Type B pancreatic cell (in vitro differentiated cells): ENCODE measurements around the gene ST7. TPM values are rescaled to one million over a fixed set of nuclear protein-coding genes. Genes with fewer than 3 reads are reported as not detected.

Source experiments
- DNase-seq: peaks from one replicate; pipeline ENCODE4 v3.0.0; 2021; ENCODE audit warnings: mixed read lengths; ENCODE audit not compliant: unreplicated experiment; ENCODE audit errors: extremely low spot score
- H3K27ac Mint-ChIP-seq: 2 replicates; pipeline ENCODE4 v1.8.0; 2021; ENCODE audit warnings: mild to moderate bottlenecking, mixed read lengths
- H3K27me3 Mint-ChIP-seq: 2 replicates; pipeline ENCODE4 v1.8.0; 2021; ENCODE audit warnings: mixed read lengths
- H3K36me3 Mint-ChIP-seq: 2 replicates; pipeline ENCODE4 v1.8.0; 2021; ENCODE audit warnings: mixed read lengths
- H3K4me1 Mint-ChIP-seq: one replicate; pipeline ENCODE4 v1.8.0; 2021; ENCODE audit warnings: mixed read lengths; ENCODE audit not compliant: unreplicated experiment
- H3K4me3 Mint-ChIP-seq: 2 replicates; pipeline ENCODE4 v1.8.0; 2021; ENCODE audit warnings: mild to moderate bottlenecking, mixed read lengths
- H3K9me3 Mint-ChIP-seq: 2 replicates; pipeline ENCODE4 v1.8.0; 2021; ENCODE audit warnings: mixed read lengths
- CTCF ChIP-seq: fragments of 200-600 bp; sonication (generic); conservative IDR thresholded peaks from 2 replicates; pipeline ENCODE4 v1.5.0; 2021; ENCODE audit warnings: antibody characterized with exemption, mild to moderate bottlenecking
- total RNA-seq: library from RNA; stranded (reverse); gene quantifications from 2 replicates; pipeline ENCODE4 v1.2.1, GENCODE V29; 2021; ENCODE audit warnings: low replicate concordance

The ST7 gene
- total RNA-seq, 1 donor from 2014 or later: 25.0 TPM

DNA sequence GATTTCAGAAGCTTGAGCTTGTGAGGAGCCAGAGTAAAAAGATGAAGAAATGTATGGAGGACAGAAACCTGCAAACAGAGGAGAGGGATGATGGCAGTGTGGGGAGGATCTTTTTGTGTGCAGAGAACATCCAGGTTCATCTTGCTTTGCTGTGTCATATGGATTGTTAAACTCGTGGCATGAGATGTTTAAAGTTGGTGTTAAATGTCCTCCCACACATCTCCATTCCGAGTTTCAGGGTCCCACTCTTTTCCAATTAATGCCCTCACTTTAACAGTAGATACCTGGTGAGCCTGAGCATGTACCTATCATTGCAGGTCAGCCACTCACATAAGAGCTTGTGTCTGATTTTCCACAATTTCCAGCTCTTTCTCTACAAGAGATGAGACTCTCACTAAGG, 147.7 kb downstream of the ST7 start:
- H3K27me3 Mint-ChIP-seq: no peaks in the 10 kb centered on the region
- H3K4me1 Mint-ChIP-seq: no peaks in the 10 kb centered on the region
- no peak overlapping the region for H3K4me3 Mint-ChIP-seq
- peaks cover 3% of the 10 kb centered on the region for H3K36me3 Mint-ChIP-seq
- H3K9me3 Mint-ChIP-seq: no peaks in the 10 kb centered on the region
- H3K27ac Mint-ChIP-seq: no peak overlapping the region
- no peak for TF ChIP-seq CTCF
- no peak for DNase-seq

DNA sequence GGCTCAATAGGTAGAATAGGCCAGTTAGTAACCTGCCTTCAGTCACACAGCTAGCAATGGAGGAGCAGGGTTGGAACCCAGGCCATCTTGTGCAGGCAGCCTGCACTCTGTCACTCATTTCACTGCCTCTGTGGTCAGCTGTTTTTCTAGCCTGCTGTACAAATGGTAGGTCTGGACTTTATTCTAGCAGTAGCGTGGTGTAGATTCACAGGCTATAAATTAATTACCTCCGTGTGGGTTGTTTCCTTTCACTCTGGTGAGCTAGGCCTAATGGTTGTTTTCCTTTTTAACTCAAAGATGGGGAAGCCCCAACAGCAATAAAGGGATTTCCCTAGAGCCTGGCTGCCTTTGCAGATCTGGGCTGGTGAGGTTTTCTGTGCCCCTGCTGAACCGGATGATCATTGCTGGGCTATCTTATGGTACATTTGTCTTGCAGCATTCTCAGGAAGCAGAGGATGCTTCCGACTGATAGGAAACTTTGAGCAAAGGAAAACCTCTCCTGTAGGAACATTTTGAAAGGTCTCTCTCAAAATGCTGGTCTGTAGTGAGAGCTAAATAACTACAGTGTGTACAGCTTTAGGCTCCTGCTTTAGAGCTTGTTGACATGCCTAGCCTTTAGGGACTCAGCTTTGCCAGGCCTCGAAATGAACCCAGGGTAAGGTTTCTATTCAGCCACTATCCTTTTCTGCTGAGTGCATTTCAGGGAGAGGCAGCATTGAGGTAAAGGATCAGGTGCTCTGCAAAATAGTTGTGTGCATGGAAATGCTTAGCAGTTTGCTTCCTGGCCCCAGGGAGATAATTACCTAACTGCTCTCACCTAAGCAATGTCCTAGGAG, 157.4 kb downstream of the ST7 start:
- no peak for TF ChIP-seq CTCF
- no peak for DNase-seq
- peaks cover 6% of the 10 kb centered on the region for H3K9me3 Mint-ChIP-seq
- peaks cover 20% of the 10 kb centered on the region for H3K4me1 Mint-ChIP-seq
- peaks cover 7% of the 10 kb centered on the region for H3K36me3 Mint-ChIP-seq
- H3K27ac Mint-ChIP-seq: no peak overlapping the region
- H3K4me3 Mint-ChIP-seq: peak overlapping the region; percentile 40
- H3K27me3 Mint-ChIP-seq: no peaks in the 10 kb centered on the region

GRCh38 chr7:117111535-117111934, 158.2 kb downstream of the ST7 start:
- Mint-ChIP-seq H3K27me3 (no peaks in the 10 kb centered on the region), H3K36me3 (peaks cover 7% of the 10 kb centered on the region), H3K27ac (no peak overlapping the region), H3K9me3 (peaks cover 6% of the 10 kb centered on the region), H3K4me1 (peaks cover 20% of the 10 kb centered on the region), H3K4me3 (no peak overlapping the region)
- DNase-seq: no peak
- TF ChIP-seq CTCF: no peak

DNA sequence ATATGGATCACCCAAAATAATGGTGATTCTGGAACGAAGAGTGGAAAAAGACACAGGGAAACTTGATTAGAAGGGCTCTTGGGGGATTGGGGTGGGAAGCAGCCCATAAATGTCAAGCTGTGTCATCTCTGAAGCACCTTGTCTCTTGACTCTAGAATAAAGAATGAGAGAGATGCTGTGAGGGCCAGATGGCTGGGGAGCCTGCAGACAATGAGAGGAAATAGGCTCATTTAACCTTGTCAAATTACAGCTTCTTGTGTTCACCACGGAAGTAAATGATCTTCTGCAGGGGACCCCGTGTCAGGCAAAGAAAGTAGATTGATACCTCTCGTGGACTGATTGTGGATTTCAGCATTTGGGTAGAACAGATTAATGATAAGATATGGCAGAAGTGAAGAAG, 159.3 kb downstream of the ST7 start:
- H3K27ac Mint-ChIP-seq: no peak overlapping the region
- peaks cover 6% of the 10 kb centered on the region for H3K9me3 Mint-ChIP-seq
- TF ChIP-seq CTCF: no peak
- no peaks in the 10 kb centered on the region for H3K27me3 Mint-ChIP-seq
- H3K4me1 Mint-ChIP-seq: peaks cover 20% of the 10 kb centered on the region
- DNase-seq: no peak
- H3K36me3 Mint-ChIP-seq: peaks cover 7% of the 10 kb centered on the region
- no peak overlapping the region for H3K4me3 Mint-ChIP-seq

DNA sequence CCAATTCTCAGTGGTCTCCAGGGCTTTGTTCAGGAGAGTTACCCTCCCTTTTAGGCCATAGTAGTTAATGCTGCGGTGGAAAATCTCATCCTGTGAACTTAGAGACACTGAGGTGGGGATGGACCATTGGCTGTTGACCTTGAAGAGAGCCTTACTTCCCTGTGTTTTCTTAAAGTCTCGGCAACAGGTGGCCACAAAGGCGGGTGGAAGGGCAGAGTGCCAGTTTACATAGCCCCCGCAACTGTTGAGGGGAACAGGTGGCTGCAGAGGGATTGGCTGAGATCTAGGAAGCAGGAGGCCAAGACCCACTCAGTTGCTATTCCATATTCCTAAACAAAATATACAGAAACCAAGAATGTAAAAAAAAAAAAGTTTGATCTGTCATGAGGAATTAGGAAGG, 160.6 kb downstream of the ST7 start:
- Mint-ChIP-seq H3K27me3 (no peaks in the 10 kb centered on the region), H3K36me3 (no peaks in the 10 kb centered on the region), H3K4me3 (no peak overlapping the region), H3K4me1 (peaks cover 20% of the 10 kb centered on the region), H3K27ac (no peak overlapping the region), H3K9me3 (no peaks in the 10 kb centered on the region)
- DNase-seq: no peak
- TF ChIP-seq CTCF: no peak
